ENCODE data around the gene PIR. TPM values are rescaled to one million over a fixed set of nuclear protein-coding genes. Genes with fewer than 3 reads are reported as not detected.

PIR gene
- total RNA-seq, 1 donor from 2014 or later: 21.8 TPM

GRCh38 chrX:15468036-15468435 lies 25.1 kb downstream of the PIR start:
- Mint-ChIP-seq H3K27ac (ENCODE audit: unreplicated experiment) (no peak overlapping the region), H3K4me1 (ENCODE audit: unreplicated experiment) (peaks cover 16% of the 10 kb centered on the region), H3K9me3 (ENCODE audit: unreplicated experiment) (no peaks in the 10 kb centered on the region)

GRCh38 chrX:15465896-15466651 lies 27.1 kb downstream of the PIR start:
- Mint-ChIP-seq H3K4me3 (ENCODE audit: unreplicated experiment) (no peak overlapping the region), H3K36me3 (ENCODE audit: unreplicated experiment) (no peaks in the 10 kb centered on the region), H3K27me3 (ENCODE audit: unreplicated experiment) (no peaks in the 10 kb centered on the region), H3K4me1 (ENCODE audit: unreplicated experiment) (peaks cover 13% of the 10 kb centered on the region), H3K9me3 (ENCODE audit: unreplicated experiment) (no peaks in the 10 kb centered on the region), H3K27ac (ENCODE audit: unreplicated experiment) (peak overlapping the region; percentile 19)
- no peak for DNase-seq (ENCODE audit: extremely low spot score, unreplicated experiment)
- peak; percentile 7 for TF ChIP-seq CTCF (IDR thresholded peaks at IDR 0.05)

More at GRCh38 chrX:15468036-15468435, 25.1 kb downstream of the PIR start:
- DNase-seq (ENCODE audit: extremely low spot score, unreplicated experiment): no peak
- Mint-ChIP-seq H3K27me3 (ENCODE audit: unreplicated experiment) (no peaks in the 10 kb centered on the region), H3K4me3 (ENCODE audit: unreplicated experiment) (no peak overlapping the region), H3K36me3 (ENCODE audit: unreplicated experiment) (no peaks in the 10 kb centered on the region)
- TF ChIP-seq CTCF (IDR thresholded peaks at IDR 0.05): peak; percentile 66

GRCh38 chrX:15465347-15465746 lies 27.8 kb downstream of the PIR start:
- no peak for DNase-seq (ENCODE audit: extremely low spot score, unreplicated experiment)
- Mint-ChIP-seq H3K4me3 (ENCODE audit: unreplicated experiment) (no peak overlapping the region), H3K27me3 (ENCODE audit: unreplicated experiment) (no peaks in the 10 kb centered on the region), H3K4me1 (ENCODE audit: unreplicated experiment) (peaks cover 12% of the 10 kb centered on the region), H3K27ac (ENCODE audit: unreplicated experiment) (peak overlapping the region; percentile 19), H3K36me3 (ENCODE audit: unreplicated experiment) (peaks cover 2% of the 10 kb centered on the region), H3K9me3 (ENCODE audit: unreplicated experiment) (no peaks in the 10 kb centered on the region)
- TF ChIP-seq CTCF (IDR thresholded peaks at IDR 0.05): no peak

DNA sequence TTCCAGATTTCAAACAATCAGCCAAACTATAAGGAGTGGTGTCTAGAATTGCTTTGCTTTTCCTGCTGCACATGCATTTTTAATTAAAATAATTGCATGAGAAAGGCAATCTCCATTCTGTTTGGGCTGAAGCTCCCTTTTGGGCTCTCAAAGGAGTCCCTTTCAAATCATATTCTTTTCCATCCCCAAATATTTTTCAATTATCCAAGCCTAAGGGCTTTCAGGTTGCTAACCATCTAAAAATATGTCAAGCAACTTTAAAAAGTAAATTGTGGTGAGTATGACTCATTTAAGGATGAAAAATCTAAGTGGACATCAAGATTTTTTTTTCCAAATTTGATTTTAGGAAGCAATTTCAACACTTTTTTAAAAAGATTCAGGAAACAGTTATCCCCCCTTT lies 28.4 kb downstream of the PIR start:
- no peak overlapping the region for H3K4me3 Mint-ChIP-seq (ENCODE audit: unreplicated experiment)

More for the DNA sequence above, 28.4 kb downstream of the PIR start:
- no peak for TF ChIP-seq CTCF (IDR thresholded peaks at IDR 0.05)
- Mint-ChIP-seq H3K27me3 (ENCODE audit: unreplicated experiment) (no peaks in the 10 kb centered on the region), H3K4me1 (ENCODE audit: unreplicated experiment) (peaks cover 12% of the 10 kb centered on the region), H3K36me3 (ENCODE audit: unreplicated experiment) (peaks cover 5% of the 10 kb centered on the region), H3K9me3 (ENCODE audit: unreplicated experiment) (no peaks in the 10 kb centered on the region), H3K27ac (ENCODE audit: unreplicated experiment) (no peak overlapping the region)
- no peak for DNase-seq (ENCODE audit: extremely low spot score, unreplicated experiment)
